Activated CD4-positive, CD25-positive, alpha-beta regulatory T cell treated with anti-CD3 and anti-CD28 coated beads, Interleukin-2, amount 50 U/mL, for 72 hours (primary cell): ENCODE results near the gene SLC22A25.
"Not testable (repeated sequence)": the region's sequence is repeated elsewhere in the genome, so short reads cannot be mapped to it uniquely, and the experiment has no call there.

Experiments used
- DNase-seq: peaks from one replicate; pipeline ENCODE4 v3.0.0; 2021

The SLC22A25 gene

DNA sequence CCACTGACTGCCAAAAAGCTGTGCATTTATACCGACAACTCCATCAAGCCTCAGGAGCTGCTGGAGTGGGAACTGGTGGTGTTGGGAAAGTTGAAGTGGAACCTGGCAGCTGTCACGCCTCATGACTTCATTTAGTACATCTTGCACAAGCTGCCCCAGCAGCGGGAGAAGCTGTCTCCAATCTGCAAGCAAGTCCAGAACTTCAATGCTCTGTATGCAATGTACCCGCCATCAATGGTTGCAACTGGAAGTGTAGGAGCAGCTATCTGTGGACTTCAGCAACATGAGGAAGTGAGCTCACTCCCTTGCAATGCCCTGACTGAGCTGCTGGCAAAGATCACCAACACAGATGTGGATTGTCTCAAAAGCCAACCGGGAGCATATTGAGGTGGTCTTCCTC lies at the start of gene SLC22A25:
Gene SLC22A25, minus strand, starts transcription at position 67 of the 400 bp plus-strand sequence. CDS start 13,947 bp downstream, outside the sequence.
- DNase-seq, result no peak

DNA sequence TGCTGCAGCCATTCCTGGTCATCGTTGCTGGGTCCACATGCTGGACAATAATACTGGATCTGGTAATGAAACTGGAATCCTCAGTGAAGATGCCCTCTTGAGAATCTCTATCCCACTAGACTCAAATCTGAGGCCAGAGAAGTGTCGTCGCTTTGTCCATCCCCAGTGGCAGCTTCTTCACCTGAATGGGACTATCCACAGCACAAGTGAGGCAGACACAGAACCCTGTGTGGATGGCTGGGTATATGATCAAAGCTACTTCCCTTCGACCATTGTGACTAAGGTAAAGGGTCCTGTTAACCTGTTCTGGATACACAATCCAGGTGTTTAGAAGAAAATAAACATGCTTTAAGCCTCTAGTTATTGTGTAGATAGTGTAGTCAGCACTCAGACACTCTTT lies 46.9 kb upstream of the SLC22A25 start:
- DNase-seq, result no peak

GRCh38 chr11:63289658-63290057 lies 46.3 kb upstream of the SLC22A25 start:
- no peak for DNase-seq

DNA sequence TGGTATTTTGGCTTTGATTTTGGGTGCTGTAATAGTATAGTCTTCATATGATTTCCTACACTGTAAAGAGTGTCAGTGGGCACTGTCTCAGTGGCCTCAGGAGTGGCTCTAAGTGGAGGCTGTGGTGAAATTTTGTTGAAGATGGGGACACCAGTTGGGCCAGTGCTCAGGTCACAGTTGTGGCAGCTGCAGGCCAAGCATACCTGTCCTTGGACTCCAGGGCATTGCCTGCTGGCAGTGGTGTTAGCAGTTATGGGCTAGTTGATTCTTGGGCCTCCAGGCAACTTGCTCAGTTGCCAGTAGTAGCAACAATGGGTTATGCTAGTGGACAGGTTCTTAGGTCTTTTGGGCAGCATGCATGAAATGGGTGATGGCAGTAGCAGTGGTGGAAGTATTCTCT lies 39.2 kb upstream of the SLC22A25 start:
- no peak for DNase-seq

DNA sequence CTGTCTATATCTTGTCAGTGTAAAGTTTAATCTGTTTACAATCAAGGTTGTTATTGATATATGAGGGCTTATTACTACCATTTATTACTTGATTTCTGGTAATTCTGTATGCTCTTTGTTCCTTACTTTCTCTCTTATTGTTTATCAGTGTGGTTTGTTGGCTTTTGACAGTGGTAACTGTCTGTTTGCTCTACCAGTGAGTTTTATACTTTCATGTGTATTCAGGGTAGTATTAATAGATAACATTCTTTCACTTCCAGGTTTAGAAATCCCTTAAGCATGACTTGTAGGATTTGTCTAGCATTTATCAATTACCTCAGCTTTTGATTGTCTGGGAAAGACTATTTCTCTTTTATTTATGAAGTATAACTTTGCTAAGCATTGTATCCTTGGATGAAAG lies 37.5 kb upstream of the SLC22A25 start:
- no peak for DNase-seq

DNA sequence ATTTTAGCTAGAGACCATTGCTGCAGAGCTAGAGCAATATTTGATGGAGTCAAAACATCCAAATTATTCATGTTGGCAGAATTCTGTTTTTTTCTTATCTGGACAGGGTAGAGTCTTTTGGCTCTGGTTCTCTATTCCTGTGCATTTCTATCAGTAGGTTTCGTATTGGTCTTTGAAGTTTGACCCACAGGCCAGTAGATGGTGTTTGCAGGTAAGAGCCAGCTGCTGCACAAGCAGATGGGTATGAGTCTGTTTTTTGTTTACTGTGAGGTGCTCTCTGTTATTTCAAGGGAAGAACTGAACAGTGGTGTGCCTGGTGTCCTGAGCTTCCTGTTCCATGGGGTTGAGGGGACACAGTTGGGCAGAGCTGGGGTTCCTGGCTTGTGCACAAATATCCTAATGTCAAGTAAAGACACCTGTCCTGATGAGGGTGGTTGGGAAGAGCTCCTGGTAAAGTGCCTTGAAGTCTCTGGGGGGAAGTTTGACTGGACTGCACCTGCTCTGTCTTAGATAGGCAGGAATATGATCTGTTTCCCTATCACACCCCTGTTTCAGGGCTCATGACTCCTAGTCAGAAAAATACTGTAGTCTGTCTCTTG lies 34.0 kb upstream of the SLC22A25 start:
- DNase-seq, result no peak

DNA sequence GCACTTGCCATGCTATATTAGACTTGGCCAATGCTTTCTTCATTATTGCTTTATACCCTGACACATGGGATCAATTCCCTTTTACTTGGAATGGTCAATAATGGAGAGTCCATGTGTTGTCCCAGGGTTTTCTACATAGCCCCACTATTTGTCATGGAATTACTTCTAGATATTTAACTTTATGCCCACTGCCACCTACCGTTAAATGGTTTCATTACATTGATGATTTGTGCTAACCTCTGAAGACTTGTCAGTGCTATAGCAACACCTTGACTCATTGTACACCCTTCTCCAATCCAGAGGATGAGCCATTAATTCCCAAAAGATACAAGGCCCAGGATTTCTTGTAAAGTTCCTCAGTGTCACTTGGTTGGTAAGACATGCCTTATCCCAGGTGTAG lies 31.4 kb upstream of the SLC22A25 start:
- no peak for DNase-seq

DNA sequence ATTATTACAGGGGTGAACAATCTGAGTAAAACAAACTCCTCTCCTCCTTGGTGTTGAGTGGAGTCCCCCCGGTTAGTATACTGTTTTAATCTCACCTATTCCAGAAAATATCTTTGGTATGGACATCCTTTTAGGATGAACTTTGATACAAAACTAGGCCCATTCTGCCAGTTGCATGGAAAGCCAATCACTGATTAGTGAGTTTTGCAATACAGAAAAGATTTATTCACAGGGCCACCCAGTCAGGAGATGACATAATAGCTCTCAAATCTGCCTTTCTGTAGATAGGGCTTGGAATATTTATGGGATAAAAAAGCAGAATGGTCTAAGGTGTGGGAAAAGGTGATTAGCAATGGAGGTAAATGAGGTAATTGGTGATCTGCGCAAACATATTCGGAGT lies 30.3 kb upstream of the SLC22A25 start:
- DNase-seq, result no peak

GRCh38 chr11:63262547-63262946 lies 19.1 kb upstream of the SLC22A25 start:
- no peak for DNase-seq

GRCh38 chr11:63251312-63251711 lies 7.9 kb upstream of the SLC22A25 start:
- DNase-seq, result no peak

DNA sequence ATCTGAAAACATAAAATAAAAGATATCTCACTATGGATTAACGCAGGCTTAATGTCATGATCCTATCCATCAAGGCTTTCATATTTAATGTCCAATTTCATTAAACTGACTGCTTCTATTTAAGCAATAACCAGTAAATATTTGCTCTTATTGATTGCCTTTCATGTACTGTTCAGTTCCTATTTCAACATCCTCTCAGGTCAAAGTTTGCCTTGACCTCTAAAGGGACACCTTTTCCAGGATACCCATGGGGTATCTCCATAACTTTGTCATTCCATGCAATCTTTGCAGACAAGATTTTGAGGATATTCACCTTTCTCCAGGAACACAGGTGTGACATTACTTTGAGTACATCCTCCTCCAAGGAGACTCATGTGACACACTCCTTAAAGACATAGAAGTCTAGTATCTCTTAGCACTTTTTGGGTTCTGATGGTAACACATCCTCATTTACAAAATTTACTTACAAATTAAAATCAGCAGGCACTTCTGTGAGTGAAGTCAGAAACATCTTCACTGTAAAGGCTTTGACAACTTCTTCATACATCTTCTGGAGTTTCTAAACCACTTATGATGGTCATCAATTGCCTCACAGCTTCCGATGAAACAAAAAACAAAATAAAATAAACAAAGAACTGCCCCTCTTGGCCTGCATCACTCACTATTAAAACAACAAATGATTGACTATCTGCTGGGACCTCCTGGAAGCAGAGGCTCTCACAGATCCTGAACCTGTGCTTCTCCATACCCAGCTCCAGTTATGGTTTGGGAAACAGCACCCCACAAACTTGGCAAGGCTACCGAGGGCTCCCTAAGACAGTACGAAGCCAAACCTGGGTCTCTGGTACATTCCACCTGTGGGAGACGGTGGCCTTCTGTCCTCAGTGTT lies 7.0 kb upstream of the SLC22A25 start:
- no peak for DNase-seq

- no peak for DNase-seq
These were observed 5.6 kb upstream of the SLC22A25 start for GRCh38 chr11:63248966-63249365.

- not testable (repeated sequence) for DNase-seq
These were observed 4.0 kb upstream of the SLC22A25 start for GRCh38 chr11:63247237-63248002.

- DNase-seq, result no peak
These were observed 2.6 kb upstream of the SLC22A25 start for GRCh38 chr11:63246045-63246444.

GRCh38 chr11:63244862-63245261 lies 1.5 kb upstream of the SLC22A25 start:
- DNase-seq, result no peak

DNA sequence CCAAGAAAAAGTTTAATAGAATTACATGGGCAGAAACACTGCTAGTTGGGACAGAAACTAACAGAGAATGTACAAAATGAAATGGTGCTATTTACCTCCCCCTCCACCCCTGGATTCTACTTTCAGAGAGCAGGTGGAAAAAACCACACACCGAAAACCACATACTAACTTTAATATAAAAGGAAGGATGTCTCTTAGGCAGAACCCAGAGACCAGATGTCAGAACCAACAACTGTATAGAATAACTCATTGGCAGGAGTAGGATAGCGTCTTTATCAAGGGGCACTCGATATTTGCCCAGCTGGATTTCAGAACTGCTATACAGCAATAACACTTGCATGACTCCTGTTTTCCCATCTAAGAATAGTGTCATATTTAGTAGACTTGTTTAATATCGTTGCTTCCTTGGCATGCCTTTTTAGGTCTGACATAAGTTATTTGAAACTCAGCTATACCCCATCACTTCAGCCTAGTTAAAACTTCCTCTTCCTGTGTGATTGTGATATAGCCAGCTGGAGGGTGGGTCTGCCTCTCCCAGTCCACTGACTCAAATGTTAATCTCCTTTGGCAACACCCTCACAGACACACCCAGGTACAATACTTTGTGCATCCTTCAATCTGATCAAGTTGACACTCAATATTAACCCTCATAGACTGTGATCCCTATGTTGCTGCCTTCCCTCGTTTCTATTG lies 1.2 kb downstream of the SLC22A25 start:
- no peak for DNase-seq

- no peak for DNase-seq
These were observed 2.5 kb downstream of the SLC22A25 start for GRCh38 chr11:63240791-63241379.

DNA sequence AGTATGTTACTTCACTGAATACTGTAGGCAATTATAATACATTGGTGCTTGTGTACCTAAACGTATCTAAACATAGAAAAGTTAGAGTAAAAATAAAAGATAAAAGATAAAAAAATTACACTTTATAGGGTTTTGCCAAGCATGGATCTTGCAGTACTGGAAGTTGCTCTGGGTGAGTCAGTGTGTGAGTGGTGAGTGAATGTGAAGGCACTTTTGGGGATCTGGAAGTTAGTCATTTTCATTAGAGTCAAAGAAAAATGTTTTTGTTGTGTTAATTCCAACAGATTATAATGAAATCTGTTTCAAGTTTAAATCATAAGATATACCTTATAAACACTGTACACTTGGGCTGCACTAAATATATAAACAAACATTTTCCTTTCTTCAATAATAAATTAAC lies 3.3 kb downstream of the SLC22A25 start:
- DNase-seq, result no peak

GRCh38 chr11:63239254-63239653 lies 4.1 kb downstream of the SLC22A25 start:
- no peak for DNase-seq

- no peak for DNase-seq
These were observed 6.0 kb downstream of the SLC22A25 start for GRCh38 chr11:63237413-63237812.

- not testable (repeated sequence) for DNase-seq
These were observed 7.6 kb downstream of the SLC22A25 start for GRCh38 chr11:63235471-63236461.
